ENCODE measurements around the gene SPON1. TPM values are rescaled to one million over a fixed set of nuclear protein-coding genes. Genes with fewer than 3 reads are reported as not detected.
"Not testable (repeated sequence)": the region's sequence is repeated elsewhere in the genome, so short reads cannot be mapped to it uniquely, and the experiment has no call there.

SPON1 gene
- total RNA-seq, 1 donor from 2014 or later, result 60.2 TPM

- DNase-seq, result no peak
Measured at GRCh38 chr11:13984616-13985450, 22.3 kb downstream of the SPON1 start.

DNA sequence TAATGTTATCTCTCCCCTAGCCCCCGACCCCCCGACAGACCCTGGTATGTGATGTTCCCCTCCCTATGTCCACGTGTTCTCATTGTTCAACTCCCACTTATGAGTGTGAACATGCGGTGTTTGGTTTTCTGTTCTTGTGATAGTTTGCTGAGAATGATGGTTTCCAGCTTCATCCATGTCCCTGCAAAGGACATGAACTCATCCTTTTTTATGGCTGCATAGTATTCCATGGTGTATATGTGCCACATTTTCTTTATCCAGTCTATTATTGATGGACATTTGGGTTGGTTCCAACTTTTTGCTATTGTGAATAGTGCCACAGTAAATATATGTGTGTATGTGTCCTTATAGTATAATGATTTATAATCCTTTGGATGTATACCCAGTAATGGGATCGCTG, 24.2 kb downstream of the SPON1 start:
- DNase-seq, result not testable (repeated sequence)

DNA sequence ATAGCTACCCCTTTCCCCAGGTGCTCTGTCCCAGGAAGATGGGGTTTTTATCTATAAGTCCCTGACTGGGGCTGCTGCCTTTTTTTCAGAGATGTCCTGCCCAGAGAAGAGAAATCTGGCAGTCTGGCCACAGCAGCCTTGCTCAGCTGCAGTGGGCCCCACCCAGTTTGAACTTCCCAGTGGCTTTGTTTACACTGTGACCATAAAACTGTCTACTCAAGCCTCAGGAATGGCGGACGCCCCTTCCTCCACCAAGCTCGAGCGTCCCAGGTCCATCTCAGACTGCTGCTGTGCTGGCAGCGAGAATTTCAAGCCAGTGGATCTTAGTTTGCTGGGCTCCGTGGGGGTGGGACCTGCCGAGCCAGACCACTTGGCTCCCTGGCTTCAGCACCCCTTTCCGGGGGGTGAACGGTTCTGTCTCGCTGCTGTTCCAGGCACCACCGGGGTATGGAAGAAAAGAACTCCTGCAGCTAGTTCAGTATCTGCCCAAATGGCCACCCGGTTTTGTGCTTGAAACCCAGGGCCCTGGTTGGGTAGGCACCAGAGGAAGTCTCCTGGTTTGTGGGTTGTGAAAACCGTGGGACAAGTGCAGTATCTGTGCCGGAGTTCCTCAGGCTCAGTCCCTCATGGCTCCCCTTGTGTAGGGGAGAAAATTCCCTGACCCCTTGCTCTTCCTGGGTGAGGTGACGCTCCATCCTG, 29.8 kb downstream of the SPON1 start:
- not testable (repeated sequence) for DNase-seq

DNA sequence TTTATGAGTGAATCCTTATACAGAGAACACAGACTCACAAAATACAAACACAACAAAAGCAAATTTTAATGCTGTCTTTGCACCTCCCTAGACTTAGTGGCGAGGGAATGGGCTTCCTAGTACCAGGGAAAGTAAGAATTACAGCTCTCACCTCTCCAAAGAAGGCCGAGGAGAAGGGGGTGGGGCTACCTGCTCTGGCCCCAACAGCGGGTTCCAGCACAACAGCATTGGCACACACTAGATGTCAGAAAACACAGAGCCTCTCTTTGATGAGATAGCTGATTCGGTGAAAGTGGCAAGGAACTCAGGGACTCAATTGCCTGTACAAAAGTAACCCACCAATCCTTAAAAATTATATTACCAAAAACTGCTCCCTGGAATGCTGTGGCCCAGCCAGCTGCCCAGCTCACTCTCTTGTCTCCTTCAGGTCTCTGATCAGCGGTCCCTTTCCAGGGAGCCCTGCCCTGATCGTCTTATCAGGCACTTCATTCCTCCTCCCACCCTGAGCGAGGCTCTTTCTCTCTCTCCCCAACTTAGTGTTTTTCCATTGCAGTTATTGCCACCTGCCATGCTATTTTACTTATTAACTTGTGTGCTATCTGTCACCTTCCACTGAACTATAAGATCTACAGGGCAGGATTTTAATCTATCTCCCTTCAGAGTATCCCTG, 30.7 kb downstream of the SPON1 start:
- no peak for DNase-seq

- no peak for DNase-seq
Measured at GRCh38 chr11:13997881-13998280, 35.4 kb downstream of the SPON1 start.

DNA sequence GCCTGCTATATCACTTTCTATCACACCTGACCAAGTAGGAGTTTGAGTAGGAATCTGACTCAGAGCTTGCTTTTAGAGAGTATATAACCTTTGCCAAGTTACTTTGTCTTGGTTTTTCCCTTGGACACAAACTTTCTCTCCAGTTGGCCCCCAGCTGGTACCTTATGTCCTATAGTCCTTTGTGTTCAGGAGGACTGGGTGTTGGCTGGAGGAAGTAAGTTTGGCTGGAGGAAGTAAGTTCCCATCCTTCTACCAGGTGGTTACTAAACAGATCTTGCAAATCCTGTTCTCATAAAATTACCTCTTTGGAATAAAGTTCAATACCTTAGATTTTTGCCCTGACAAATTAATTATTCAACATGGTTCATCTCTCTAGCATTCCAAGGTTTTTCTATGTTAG, 37.2 kb downstream of the SPON1 start:
- DNase-seq, result no peak

DNA sequence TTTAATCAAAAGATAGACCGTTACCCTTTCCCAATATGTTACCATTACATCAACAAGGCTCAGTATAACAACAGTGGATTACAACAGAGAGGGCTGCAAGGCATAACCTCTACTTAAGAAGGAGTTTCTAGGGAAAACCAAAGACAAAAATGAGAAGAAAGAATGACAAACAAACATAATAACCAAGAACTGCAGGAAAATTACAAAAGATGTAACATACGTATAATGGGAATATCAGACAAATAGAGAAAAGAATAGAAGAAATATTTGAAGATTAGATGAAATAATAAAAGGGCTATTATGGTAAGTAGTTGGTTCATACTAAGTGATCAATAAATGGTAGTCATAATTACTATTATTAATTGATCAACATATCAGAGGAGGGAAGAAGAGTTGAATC, 39.1 kb downstream of the SPON1 start:
- no peak for DNase-seq

DNA sequence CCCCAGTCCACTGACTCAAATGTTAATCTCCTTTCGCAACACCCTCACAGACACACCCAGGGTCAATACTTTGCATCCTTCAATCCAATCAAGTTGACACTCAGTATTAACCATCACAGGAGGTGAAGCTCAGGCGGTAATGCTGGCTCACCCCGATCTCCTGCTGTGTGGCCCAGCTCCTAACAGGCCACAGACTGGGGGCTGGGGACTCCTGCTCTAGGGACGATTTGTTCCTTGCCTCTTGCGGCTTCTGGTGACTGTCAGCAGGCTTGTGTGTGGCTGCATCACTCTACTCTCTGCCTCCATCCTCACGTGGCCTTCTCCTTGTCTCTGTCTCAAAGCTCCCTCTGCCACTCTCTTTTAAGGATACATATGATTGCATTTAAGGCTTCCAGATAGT, 45.0 kb downstream of the SPON1 start:
- DNase-seq, result no peak

DNA sequence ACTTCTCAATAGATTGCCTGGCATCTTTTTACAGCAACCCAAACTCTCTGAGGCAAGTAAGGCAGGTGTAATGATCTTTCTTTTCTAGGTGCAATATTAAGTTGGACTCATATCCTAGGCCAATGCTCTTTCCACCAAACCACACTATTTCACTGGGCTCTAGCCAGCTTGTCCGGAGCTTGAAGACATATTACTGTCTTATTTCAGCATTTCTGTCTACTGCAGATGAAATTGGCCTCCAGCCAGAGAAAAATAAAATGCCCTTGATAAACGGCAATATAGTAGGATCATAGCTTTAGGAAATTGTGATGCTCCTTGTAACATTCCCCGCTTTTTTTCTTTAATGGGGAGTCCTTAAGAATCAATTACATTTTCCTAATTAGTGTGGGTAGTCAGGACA, 48.1 kb downstream of the SPON1 start:
- no peak for DNase-seq

DNA sequence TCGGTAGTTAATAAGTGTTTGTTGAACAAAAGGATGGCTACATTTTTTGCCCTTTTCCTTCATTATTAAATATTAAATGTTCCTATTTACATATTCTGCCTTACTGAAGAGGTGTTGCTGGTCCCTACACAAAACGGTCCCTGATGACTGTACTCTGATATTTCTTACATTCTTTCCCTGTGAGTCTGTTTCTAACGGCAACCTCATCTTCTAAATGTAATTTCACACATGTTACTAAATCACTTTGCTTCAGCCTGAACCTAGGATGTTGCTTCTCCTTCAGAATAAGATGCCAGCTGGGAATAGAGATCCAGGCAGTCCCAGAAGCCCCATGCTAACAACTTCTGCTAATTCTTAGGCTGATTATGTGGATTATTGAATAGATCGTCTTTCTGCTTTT, 50.3 kb downstream of the SPON1 start:
- DNase-seq, result no peak

- DNase-seq, result no peak
Measured at GRCh38 chr11:14015711-14016110, 53.2 kb downstream of the SPON1 start.

DNA sequence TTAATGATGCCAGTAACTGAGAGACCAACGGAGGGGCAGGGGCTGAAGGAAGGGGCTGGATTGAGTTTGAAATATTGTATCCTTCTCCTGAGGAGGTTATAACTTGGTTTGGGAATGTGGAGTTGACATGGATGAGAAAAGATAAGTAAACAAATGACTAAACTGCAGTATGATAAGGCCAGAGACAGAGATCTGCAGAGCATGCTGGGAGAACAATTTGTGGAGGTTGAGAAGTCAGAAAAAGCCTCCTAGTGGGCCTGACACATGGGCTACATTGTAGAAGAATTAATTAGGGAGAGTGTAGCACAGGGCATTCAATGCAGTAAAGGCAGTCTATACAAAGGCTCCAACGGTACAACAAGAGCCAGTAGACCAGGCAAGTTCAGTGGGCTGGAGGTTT, 55.9 kb downstream of the SPON1 start:
- no peak for DNase-seq

DNA sequence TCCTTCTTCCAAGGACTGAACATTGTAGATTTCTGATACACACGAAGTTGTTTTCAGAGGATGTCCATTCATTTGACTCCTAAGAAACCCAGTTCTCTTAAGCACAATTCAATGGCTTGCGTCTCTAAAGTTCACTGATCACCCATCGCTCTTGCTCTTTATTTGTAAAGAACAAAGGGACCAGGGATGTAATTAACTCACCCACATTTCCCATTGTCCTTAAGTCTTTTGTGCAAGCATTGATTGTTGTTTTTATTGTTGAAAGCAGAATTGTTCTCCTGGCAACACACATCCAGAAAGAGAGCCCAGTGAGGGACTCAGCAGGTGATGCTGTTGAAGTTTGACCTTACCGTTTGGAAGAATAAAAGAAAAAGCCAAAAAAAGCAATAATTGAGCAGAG, 59.2 kb downstream of the SPON1 start:
- no peak for DNase-seq

GRCh38 chr11:14022251-14022650, 59.7 kb downstream of the SPON1 start:
- DNase-seq, result no peak

GRCh38 chr11:14022821-14023220, 60.3 kb downstream of the SPON1 start:
- no peak for DNase-seq

- DNase-seq, result peak; percentile 14
Measured at GRCh38 chr11:14026961-14027360, 64.4 kb downstream of the SPON1 start.

GRCh38 chr11:14027525-14027924, 65.0 kb downstream of the SPON1 start:
- DNase-seq, result no peak

DNA sequence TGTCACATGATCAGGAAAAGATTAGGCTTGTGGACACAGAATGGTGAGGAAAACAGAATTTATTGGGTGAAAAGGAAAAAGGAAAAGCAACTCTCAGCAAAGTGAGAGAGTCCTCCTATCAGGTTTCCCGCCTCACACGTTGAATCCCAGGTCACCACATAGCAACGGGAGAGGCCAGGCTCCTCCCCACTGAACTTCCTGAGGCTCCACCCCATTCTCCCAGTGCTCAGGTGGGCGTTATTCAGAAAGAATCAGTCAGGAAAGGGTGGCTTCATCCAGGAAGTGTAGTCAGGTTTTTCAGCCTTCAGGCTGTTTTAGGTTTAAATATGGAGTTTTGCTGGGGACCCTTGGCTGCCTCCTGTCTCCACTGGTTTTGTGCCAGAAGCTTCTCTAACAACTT, 66.9 kb downstream of the SPON1 start:
- DNase-seq, result no peak

DNA sequence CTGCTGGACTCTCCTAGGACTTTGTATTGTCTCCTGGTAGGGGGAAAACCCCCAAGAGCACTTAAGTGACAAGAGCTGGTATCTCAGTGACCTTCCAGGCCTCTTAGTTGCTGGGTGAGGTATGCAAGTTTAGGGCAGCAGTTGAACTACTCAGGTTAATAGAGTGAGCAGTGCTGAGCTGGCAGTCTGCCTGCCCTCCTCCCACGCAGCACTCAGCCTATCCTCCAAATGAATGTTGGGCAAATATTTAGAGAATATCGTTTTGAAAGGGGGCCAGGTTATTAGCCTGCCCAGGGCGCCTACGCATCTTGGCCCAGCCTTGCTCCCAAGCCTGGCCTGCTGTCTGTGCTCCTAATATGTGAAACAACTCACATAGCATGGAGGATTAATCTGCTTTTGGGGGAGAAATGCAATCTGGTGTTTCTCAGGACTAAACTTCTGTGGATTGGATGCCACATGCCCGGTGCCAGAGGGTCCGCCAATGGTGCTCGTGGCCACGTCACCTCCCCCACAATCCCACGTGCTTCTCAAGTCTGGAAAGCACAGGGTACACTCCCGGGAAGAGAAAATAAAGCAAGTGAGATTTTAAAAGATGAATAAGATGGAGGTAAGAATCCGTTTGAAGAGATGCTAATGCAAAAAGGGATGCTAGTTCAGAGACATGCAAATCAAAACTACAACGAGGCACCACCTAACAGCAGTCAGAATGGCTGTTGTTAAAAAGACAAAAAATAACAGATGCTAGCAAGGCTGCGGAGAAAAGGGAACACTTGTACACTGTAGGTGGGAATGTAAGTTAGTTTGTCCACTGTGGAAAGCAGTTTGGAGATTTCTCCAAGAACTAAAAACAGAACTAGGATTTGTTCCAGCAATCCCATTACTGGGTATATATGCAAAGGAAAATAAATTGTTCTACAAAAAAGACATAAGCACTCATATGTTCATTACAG, 67.7 kb downstream of the SPON1 start:
- no peak for DNase-seq

DNA sequence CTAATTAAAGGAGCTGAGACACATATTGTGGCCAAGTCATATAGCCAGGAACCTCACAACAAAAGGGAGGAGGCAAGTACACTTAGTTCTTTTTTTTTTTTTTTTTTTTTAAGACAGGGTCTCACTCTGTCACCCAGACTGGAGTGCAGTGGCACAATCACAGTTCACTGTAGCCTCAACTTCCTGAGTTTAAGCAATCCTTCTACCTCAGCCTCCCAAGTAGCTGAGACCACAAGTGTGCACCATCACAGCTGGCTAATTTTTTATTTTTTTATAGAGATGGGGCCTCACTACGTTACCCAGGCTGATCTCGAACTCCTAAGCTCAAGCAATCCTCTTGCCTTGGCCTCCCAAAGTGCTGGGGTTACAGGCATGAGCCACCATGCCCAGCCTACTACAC, 73.0 kb downstream of the SPON1 start:
- DNase-seq, result not testable (repeated sequence)

DNA sequence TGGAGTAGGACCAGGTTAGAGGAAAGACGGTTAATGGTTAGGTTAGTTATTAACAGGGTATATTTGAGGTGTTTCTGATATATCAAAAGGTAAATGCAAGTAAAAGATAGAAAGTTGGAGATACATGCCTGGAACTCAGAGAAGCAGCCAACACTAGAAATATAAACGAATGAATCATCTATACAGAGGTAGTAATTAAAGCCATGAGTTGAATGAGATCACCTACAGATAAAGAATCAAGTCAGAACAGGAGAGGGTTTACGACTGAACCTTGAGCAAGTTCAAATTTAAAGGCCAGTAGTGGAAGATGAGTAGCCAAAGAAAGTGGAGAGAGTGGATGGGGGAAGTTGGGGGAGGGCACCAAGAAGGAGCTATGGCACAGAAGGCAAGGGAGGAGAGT, 73.9 kb downstream of the SPON1 start:
- DNase-seq, result no peak

DNA sequence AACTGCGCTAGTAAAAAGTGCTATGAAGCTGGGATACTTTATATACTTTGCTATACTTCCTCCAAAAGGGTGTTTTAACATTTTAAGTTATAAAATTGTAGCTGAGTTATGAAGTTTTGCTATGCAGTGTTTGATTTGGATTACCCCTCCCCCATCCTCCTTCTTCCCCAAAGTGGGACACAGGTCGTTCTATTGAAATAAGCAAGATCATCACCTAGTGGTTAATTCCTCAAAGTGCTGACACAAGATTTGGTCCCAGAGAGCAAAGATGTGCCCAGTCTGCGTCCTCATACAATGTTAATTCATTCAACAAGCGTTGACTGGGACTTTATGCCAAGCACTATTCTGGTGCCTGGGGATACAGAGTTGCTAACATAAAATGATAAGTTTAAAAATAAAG, 78.5 kb downstream of the SPON1 start:
- no peak for DNase-seq
